CD4-positive, alpha-beta T cell treated with Interleukin-6 for 4 hours (primary cell): Measurements from ENCODE around the gene PEX11G.

ENCODE experiments used
- DNase-seq: peaks from one replicate; pipeline ENCODE4 v3.0.0-alpha.2; 2020; ENCODE audit warnings: mixed read lengths

Gene PEX11G

GRCh38 chr19:7521551-7522071, 32.8 kb upstream of the PEX11G start:
- DNase-seq: no peak

- DNase-seq: no peak
Observed at GRCh38 chr19:7520131-7521051, 31.6 kb upstream of the PEX11G start.

- DNase-seq: no peak
Observed at GRCh38 chr19:7519361-7520130, 30.7 kb upstream of the PEX11G start.

GRCh38 chr19:7516878-7517277, 28.0 kb upstream of the PEX11G start:
- no peak for DNase-seq

GRCh38 chr19:7516333-7516732, 27.5 kb upstream of the PEX11G start:
- no peak for DNase-seq

- DNase-seq: peak; percentile 53
Observed at GRCh38 chr19:7515645-7516151, 26.9 kb upstream of the PEX11G start, which contains the start of gene ZNF358. ZNF358 (plus strand) TSS chr19:7516103; CDS start chr19:7519243, 3,140 bp downstream.

GRCh38 chr19:7515110-7515644, 26.3 kb upstream of the PEX11G start:
- no peak for DNase-seq

GRCh38 chr19:7513809-7514642, 25.2 kb upstream of the PEX11G start:
- DNase-seq: no peak

- DNase-seq: no peak
Observed at GRCh38 chr19:7512400-7512851, 23.6 kb upstream of the PEX11G start.

- no peak for DNase-seq
Observed at GRCh38 chr19:7509625-7510024, 20.8 kb upstream of the PEX11G start.

- DNase-seq: no peak
Observed at GRCh38 chr19:7507884-7508283, 19.0 kb upstream of the PEX11G start.

- peak; percentile 36 for DNase-seq
Observed at GRCh38 chr19:7506385-7507328, 17.8 kb upstream of the PEX11G start.

GRCh38 chr19:7505682-7506384, 17.0 kb upstream of the PEX11G start:
- DNase-seq: no peak

GRCh38 chr19:7505288-7505681, 16.4 kb upstream of the PEX11G start:
- peak; percentile 16 for DNase-seq

- no peak for DNase-seq
Observed at GRCh38 chr19:7504684-7505083, 15.8 kb upstream of the PEX11G start.

GRCh38 chr19:7502552-7502951, 13.7 kb upstream of the PEX11G start:
- no peak for DNase-seq

- DNase-seq: peak; percentile 42
Observed at GRCh38 chr19:7500811-7501450, 12.1 kb upstream of the PEX11G start.

GRCh38 chr19:7497292-7497691, 8.5 kb upstream of the PEX11G start:
- DNase-seq: no peak

- no peak for DNase-seq
Observed at GRCh38 chr19:7494416-7495098, 5.7 kb upstream of the PEX11G start.
